Liver (tissue), 9 donors: ENCODE data around the gene TPRN. TPM values are rescaled to one million over a fixed set of nuclear protein-coding genes. Genes with fewer than 3 reads are reported as not detected.

Experiments used
- DNase-seq: peaks from one replicate; pipeline ENCODE4 v3.0.0-alpha.2; 2017; ENCODE audit warnings: low spot score
- H3K27ac ChIP-seq, 2 donors: one replicate each; pipeline ENCODE4 v1.7.0; 2013; ENCODE audit warnings: inconsistent platforms in 2 of 2, low read length in 2 of 2, control low read depth in 1 of 2, low read depth in 1 of 2, mild to moderate bottlenecking in 1 of 2
- H3K27me3 ChIP-seq, 4 donors: one replicate each; pipeline versions ENCODE4 v1.6.1 to v1.7.0; 2013; ENCODE audit warnings: low read length in 3 of 4, inconsistent platforms in 1 of 4, mild to moderate bottlenecking in 1 of 4, moderate library complexity in 1 of 4; ENCODE audit not compliant: control insufficient read depth in 4 of 4, insufficient read depth in 4 of 4
- H3K36me3 ChIP-seq, 4 donors: one replicate each; pipeline versions ENCODE4 v1.6.1 to v1.7.0; 2013; ENCODE audit warnings: low read length in 3 of 4, mild to moderate bottlenecking in 3 of 4, low read depth in 1 of 4, moderate library complexity in 1 of 4; ENCODE audit not compliant: control insufficient read depth in 4 of 4, insufficient read depth in 3 of 4
- H3K4me1 ChIP-seq, 4 donors: one replicate each; pipeline versions ENCODE4 v1.6.1 to v1.7.0; 2013; ENCODE audit warnings: low read length in 3 of 4, mild to moderate bottlenecking in 3 of 4, moderate library complexity in 1 of 4; ENCODE audit not compliant: control insufficient read depth in 4 of 4, insufficient read depth in 4 of 4
- H3K4me3 ChIP-seq, 3 donors: one replicate each; pipeline versions ENCODE4 v1.6.1 to v1.7.0; 2013; ENCODE audit warnings: low read length in 3 of 3, control low read depth in 1 of 3, low read depth in 1 of 3, mild to moderate bottlenecking in 1 of 3
- H3K9ac ChIP-seq, 2 donors: one replicate each; pipeline ENCODE4 v1.7.0; 2013; ENCODE audit warnings: low read length in 2 of 2, mild to moderate bottlenecking in 2 of 2, moderate library complexity in 2 of 2, control low read depth in 1 of 2, low read depth in 1 of 2
- H3K9me3 ChIP-seq, 4 donors: one replicate each; pipeline versions ENCODE4 v1.6.1 to v1.7.0; 2013; ENCODE audit warnings: low read length in 3 of 4; ENCODE audit not compliant: control insufficient read depth in 4 of 4
- FOXA1 ChIP-seq: IDR thresholded peaks from 2 replicates; pipeline ENCODE4 v1.6.1; 2016; ENCODE audit warnings: antibody characterized with exemption
- FOXA2 ChIP-seq: IDR thresholded peaks from 2 replicates; pipeline ENCODE4 v1.6.1; 2016; ENCODE audit warnings: antibody characterized with exemption
- GABPA ChIP-seq, 2 donors: IDR thresholded peaks in 1 of 2; conservative IDR thresholded peaks in 1 of 2; 2 replicates each; pipeline ENCODE4 v1.6.1; 2016; ENCODE audit warnings: antibody characterized with exemption in 2 of 2, mild to moderate bottlenecking in 1 of 2, moderate library complexity in 1 of 2
- HNF4G ChIP-seq: IDR thresholded peaks from 2 replicates; pipeline ENCODE4 v1.6.1; 2016; ENCODE audit warnings: antibody characterized with exemption
- SP1 ChIP-seq: IDR thresholded peaks from 2 replicates; pipeline ENCODE4 v1.6.1; 2018; ENCODE audit warnings: antibody characterized with exemption, mild to moderate bottlenecking
- YY1 ChIP-seq: IDR thresholded peaks from 2 replicates; pipeline ENCODE4 v1.6.1; 2016; ENCODE audit warnings: antibody characterized with exemption, mild to moderate bottlenecking
- WGBS: extraction: QIAGEN DNeasy Blood & Tissue Kit; methylation state at CpG from one replicate; pipeline ENCODE4 v1.1.7; 2013; 5-methylcytosine and 5-hydroxymethylcytosine counted together
- polyA plus RNA-seq, 2 donors: library from polyadenylated mRNA; stranded (reverse) in 1 of 2; unstranded in 1 of 2; fragments of 200-250 nt in 1 of 2; fragments of >200 nt in 1 of 2; fragmentation: Nextera tagmentation in 1 of 2; extraction: Ambion mirVana in 1 of 2; gene quantifications; one replicate each; pipeline versions ENCODE4 v1.2.1 to v1.2.3, GENCODE V29; 2013 to 2015
- total RNA-seq, 2 donors: library from RNA; depleted of rRNA; stranded (reverse); fragments of >200 nt; gene quantifications; one replicate each; pipeline ENCODE4 v1.2.3, GENCODE V29; 2014
- TF ChIP-seq, protein P1 (sequence below): IDR thresholded peaks from 2 replicates; pipeline ENCODE4 v1.6.1; 2016; ENCODE audit warnings: antibody characterized with exemption, mild to moderate bottlenecking
- TF ChIP-seq, protein P2 (sequence below): fragments of 150-350 bp; IDR thresholded peaks from 2 replicates; pipeline ENCODE4 v1.5.1; 2017; ENCODE audit warnings: improper control_type of control experiment, low read depth, low read length; ENCODE audit not compliant: missing input control
- TF ChIP-seq, protein P3 (sequence below): IDR thresholded peaks from 2 replicates; pipeline ENCODE4 v1.6.1; 2016; ENCODE audit warnings: antibody characterized with exemption
- TF ChIP-seq, protein P4 (sequence below): IDR thresholded peaks from 2 replicates; pipeline ENCODE4 v1.6.1; 2016; ENCODE audit warnings: antibody characterized with exemption
- TF ChIP-seq, protein P5 (sequence below): IDR thresholded peaks from 2 replicates; pipeline ENCODE4 v1.6.1; 2016; ENCODE audit warnings: antibody characterized with exemption
- donor health status: healthy.
- donor health status: healthy.
- donor health status: healthy.
- donor health status: healthy.
- donor health status: healthy.

The TPRN gene
- total and polyA plus RNA-seq, 4 donors: 5.4 to 20.1 (median 11.1) TPM

DNA sequence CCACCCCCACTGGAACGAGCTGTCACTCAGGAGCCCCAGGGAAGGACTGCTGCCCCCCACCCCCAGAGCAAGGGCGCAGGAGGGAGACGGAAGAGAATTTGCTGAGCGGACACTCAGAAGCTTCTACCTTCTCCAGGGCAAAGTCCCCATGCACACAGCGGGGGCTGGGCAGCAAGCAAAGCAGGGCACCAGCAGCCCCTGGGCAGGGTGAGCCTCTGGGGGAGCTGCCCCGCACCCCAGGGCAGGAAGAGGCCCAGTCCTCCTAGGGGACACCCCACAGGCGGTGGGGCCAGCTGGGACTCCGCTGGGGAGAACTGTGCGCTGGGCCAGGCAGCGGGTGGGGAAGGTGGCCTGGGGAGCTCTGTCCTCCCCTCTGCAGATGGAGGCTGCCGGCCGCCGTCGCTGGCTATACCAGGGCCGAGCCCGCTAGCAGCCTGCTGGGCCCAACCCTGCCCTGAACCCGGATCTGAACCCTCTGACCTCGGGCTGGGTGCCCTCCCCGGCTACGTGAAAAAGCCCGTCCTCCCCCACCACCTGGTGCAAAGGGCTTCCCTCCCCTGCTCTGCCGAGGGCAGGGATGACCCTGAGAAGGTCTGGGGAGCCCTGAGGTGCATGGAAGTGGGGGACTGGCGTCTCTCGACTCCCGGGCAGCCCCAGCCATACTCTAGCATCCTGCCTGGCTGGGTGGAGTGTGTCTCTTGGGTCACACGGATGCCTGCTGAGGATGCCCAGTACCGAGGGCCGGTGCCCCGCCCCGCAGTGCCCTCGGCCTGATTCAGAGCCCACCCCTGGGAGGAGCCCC is 29.6 kb upstream of the TPRN start (continued):
- TF ChIP-seq, protein P1, sequence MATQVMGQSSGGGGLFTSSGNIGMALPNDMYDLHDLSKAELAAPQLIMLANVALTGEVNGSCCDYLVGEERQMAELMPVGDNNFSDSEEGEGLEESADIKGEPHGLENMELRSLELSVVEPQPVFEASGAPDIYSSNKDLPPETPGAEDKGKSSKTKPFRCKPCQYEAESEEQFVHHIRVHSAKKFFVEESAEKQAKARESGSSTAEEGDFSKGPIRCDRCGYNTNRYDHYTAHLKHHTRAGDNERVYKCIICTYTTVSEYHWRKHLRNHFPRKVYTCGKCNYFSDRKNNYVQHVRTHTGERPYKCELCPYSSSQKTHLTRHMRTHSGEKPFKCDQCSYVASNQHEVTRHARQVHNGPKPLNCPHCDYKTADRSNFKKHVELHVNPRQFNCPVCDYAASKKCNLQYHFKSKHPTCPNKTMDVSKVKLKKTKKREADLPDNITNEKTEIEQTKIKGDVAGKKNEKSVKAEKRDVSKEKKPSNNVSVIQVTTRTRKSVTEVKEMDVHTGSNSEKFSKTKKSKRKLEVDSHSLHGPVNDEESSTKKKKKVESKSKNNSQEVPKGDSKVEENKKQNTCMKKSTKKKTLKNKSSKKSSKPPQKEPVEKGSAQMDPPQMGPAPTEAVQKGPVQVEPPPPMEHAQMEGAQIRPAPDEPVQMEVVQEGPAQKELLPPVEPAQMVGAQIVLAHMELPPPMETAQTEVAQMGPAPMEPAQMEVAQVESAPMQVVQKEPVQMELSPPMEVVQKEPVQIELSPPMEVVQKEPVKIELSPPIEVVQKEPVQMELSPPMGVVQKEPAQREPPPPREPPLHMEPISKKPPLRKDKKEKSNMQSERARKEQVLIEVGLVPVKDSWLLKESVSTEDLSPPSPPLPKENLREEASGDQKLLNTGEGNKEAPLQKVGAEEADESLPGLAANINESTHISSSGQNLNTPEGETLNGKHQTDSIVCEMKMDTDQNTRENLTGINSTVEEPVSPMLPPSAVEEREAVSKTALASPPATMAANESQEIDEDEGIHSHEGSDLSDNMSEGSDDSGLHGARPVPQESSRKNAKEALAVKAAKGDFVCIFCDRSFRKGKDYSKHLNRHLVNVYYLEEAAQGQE: no peak

DNA sequence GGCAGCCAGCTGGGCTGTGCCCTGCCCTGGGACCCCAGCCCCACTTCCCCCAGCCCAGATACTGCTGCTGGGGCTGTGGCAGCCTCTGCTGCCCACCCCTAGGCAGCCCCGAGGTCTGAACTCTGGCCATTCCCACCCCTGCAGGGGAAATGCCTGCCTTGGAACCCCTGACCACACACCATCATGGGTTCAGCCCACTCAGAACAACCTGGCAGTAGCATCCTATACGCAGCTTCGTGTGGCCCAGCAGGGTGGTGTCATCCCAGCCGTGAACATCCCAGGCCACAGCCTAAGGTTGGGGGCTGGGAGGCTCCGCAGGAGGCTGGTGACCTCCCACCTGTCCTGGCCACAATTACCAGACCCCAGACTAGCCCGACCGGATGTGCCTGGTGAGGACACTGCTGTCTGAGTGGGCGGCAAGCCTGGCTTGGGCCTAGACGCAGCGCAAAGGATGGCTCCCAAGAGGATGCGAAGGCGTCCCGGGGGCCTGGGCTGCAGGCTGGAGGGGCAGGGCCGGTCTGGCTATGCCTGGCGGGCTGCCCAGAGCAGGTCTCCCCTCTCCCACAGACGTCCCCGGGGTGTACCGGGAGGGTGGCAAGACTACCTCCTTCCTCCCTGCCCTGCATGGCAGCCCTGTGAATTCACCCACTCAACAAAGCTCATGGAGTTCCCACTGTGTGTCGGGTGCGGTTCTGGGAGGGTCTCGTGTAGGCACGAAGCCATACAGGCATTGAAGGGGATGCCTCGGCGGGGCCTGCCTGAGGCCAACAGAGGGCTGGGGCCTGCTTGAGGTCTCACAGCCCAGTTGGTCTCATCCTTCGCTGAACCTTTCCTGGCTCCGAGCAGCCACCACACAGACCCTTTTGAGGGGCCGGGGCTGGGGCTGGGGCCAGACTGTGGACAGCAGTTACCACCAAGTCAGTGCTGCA is 28.7 kb upstream of the TPRN start:
- Histone ChIP-seq H3K27me3 (no peaks in the 10 kb centered on the region), H3K4me3 (no peak overlapping the region), H3K9me3 (no peaks in the 10 kb centered on the region), H3K4me1 (peaks cover under 1 to 4% (median under 1%) of the 10 kb centered on the region in 4 donors), H3K27ac (no peak overlapping the region), H3K9ac (no peak overlapping the region), H3K36me3 (no peaks in the 10 kb centered on the region)
- TF ChIP-seq, protein P2, sequence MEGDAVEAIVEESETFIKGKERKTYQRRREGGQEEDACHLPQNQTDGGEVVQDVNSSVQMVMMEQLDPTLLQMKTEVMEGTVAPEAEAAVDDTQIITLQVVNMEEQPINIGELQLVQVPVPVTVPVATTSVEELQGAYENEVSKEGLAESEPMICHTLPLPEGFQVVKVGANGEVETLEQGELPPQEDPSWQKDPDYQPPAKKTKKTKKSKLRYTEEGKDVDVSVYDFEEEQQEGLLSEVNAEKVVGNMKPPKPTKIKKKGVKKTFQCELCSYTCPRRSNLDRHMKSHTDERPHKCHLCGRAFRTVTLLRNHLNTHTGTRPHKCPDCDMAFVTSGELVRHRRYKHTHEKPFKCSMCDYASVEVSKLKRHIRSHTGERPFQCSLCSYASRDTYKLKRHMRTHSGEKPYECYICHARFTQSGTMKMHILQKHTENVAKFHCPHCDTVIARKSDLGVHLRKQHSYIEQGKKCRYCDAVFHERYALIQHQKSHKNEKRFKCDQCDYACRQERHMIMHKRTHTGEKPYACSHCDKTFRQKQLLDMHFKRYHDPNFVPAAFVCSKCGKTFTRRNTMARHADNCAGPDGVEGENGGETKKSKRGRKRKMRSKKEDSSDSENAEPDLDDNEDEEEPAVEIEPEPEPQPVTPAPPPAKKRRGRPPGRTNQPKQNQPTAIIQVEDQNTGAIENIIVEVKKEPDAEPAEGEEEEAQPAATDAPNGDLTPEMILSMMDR: no peak
- TF ChIP-seq HNF4G (no peak), YY1 (no peak), SP1 (no peak), GABPA (IDR thresholded peaks at IDR 0.05 in 1 of 2, conservative IDR thresholded peaks at IDR 0.05 in 1 of 2) (no peak), FOXA2 (no peak), FOXA1 (no peak)
- TF ChIP-seq, protein P3, sequence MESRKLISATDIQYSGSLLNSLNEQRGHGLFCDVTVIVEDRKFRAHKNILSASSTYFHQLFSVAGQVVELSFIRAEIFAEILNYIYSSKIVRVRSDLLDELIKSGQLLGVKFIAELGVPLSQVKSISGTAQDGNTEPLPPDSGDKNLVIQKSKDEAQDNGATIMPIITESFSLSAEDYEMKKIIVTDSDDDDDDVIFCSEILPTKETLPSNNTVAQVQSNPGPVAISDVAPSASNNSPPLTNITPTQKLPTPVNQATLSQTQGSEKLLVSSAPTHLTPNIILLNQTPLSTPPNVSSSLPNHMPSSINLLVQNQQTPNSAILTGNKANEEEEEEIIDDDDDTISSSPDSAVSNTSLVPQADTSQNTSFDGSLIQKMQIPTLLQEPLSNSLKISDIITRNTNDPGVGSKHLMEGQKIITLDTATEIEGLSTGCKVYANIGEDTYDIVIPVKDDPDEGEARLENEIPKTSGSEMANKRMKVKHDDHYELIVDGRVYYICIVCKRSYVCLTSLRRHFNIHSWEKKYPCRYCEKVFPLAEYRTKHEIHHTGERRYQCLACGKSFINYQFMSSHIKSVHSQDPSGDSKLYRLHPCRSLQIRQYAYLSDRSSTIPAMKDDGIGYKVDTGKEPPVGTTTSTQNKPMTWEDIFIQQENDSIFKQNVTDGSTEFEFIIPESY: no peak
- TF ChIP-seq, protein P4, sequence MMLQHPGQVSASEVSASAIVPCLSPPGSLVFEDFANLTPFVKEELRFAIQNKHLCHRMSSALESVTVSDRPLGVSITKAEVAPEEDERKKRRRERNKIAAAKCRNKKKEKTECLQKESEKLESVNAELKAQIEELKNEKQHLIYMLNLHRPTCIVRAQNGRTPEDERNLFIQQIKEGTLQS: no peak
- TF ChIP-seq, protein P5, sequence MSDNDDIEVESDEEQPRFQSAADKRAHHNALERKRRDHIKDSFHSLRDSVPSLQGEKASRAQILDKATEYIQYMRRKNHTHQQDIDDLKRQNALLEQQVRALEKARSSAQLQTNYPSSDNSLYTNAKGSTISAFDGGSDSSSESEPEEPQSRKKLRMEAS: no peak
- no peak for DNase-seq
- 77% methylated on average over 27 of the region's 27 CpGs for WGBS
